Activated naive CD4-positive, alpha-beta T cell treated with anti-CD3 and anti-CD28 coated beads, Interleukin-2, amount 50 U/mL, for 24 hours (primary cell): Measurements from ENCODE around the gene ECSCR.

Source experiments
- H3K27ac Mint-ChIP-seq: one replicate; pipeline ENCODE4 v1.8.0; 2021; ENCODE audit warnings: mild to moderate bottlenecking, mixed read lengths
- H3K27me3 Mint-ChIP-seq: one replicate; pipeline ENCODE4 v1.8.0; 2021; ENCODE audit warnings: mixed read lengths
- H3K36me3 Mint-ChIP-seq: one replicate; pipeline ENCODE4 v1.8.0; 2021; ENCODE audit warnings: mixed read lengths
- H3K4me1 Mint-ChIP-seq: one replicate; pipeline ENCODE4 v1.8.0; 2021; ENCODE audit warnings: mixed read lengths
- H3K4me3 Mint-ChIP-seq: one replicate; pipeline ENCODE4 v1.8.0; 2021; ENCODE audit warnings: mild to moderate bottlenecking, mixed read lengths
- H3K9me3 Mint-ChIP-seq: one replicate; pipeline ENCODE4 v1.8.0; 2021; ENCODE audit warnings: mixed read lengths

The ECSCR gene

GRCh38 chr5:139438707-139439012 is 23.9 kb downstream of the ECSCR start:
- Mint-ChIP-seq H3K4me1 (peaks cover 32% of the 10 kb centered on the region), H3K4me3 (peak overlapping the region; percentile 98), H3K36me3 (peaks cover 3% of the 10 kb centered on the region), H3K27ac (peak overlapping the region; percentile 53), H3K9me3 (no peaks in the 10 kb centered on the region), H3K27me3 (no peaks in the 10 kb centered on the region)

DNA sequence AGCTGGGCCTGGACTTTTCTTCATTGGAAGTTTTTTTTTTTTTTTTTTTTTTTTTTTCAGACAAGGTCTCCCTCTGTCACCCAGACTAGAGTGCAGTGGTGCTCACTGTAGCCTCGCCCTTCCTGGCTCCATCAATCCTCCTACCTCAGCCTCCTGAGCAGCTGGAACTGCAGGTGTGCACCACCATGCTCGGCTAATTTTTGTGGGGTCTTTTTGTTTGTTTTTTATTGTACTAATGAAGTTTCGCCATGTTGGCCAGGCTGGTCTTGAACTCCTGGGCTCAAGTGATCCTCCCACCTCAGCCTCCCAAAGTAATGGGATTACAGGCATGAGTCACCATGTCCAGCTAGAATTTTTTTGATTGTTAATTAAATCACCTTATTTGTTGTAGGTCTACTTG is 26.9 kb downstream of the ECSCR start:
- H3K36me3 Mint-ChIP-seq, result peaks cover 3% of the 10 kb centered on the region
- H3K4me1 Mint-ChIP-seq, result peaks cover 24% of the 10 kb centered on the region
- H3K4me3 Mint-ChIP-seq, result no peak overlapping the region
- no peak overlapping the region for H3K27ac Mint-ChIP-seq
- no peaks in the 10 kb centered on the region for H3K27me3 Mint-ChIP-seq
- no peaks in the 10 kb centered on the region for H3K9me3 Mint-ChIP-seq

DNA sequence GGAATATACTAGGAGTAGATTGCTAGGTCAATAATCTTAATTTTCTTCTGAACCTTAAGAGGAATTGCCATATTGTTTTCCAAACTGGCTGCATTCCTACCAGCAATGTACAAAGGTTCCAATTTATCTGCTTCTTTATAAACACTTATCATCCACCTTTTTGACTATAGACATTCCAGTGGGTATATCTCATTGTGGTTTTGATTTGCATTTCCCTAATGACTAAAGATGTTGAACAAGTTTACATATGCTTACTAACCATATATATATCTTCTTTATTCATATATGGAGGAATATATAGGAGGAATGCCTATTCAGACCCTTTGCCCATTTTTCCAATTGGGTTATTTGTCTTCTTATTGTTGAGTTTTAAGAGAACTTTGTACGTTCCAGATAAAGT is 30.8 kb downstream of the ECSCR start:
- no peaks in the 10 kb centered on the region for H3K27me3 Mint-ChIP-seq
- H3K36me3 Mint-ChIP-seq, result peaks cover 3% of the 10 kb centered on the region
- H3K4me3 Mint-ChIP-seq, result no peak overlapping the region
- no peaks in the 10 kb centered on the region for H3K9me3 Mint-ChIP-seq
- H3K27ac Mint-ChIP-seq, result no peak overlapping the region
- H3K4me1 Mint-ChIP-seq, result peaks cover 17% of the 10 kb centered on the region

DNA sequence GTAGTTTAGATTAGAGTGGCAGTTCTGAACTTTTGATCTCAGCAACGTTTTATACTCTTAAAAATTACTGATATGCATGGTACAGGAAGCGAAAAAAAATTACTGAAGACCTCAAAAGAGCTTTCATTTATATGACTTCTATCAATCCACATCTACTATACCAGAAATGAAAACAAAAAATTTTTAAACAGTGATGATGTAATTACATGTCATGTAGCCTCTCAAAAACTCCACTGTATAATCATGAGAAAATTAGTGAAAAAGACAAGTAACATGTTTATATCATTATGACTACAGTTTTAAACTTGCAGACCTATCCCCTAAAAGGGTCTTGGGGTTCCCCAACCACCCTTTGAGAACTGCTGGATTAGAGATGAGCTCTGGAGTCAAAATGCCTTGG is 32.5 kb downstream of the ECSCR start:
- H3K4me3 Mint-ChIP-seq, result peak overlapping the region; percentile 1
- H3K36me3 Mint-ChIP-seq, result peaks cover 3% of the 10 kb centered on the region
- H3K27me3 Mint-ChIP-seq, result no peaks in the 10 kb centered on the region
- H3K9me3 Mint-ChIP-seq, result no peaks in the 10 kb centered on the region
- H3K4me1 Mint-ChIP-seq, result peaks cover 17% of the 10 kb centered on the region
- H3K27ac Mint-ChIP-seq, result peak overlapping the region; percentile 55

- no peak overlapping the region for H3K27ac Mint-ChIP-seq
- H3K4me3 Mint-ChIP-seq, result no peak overlapping the region
- peaks cover 22% of the 10 kb centered on the region for H3K4me1 Mint-ChIP-seq
- no peaks in the 10 kb centered on the region for H3K27me3 Mint-ChIP-seq
- H3K9me3 Mint-ChIP-seq, result no peaks in the 10 kb centered on the region
- peaks cover 7% of the 10 kb centered on the region for H3K36me3 Mint-ChIP-seq
These were observed 36.2 kb downstream of the ECSCR start for GRCh38 chr5:139426203-139426885.

DNA sequence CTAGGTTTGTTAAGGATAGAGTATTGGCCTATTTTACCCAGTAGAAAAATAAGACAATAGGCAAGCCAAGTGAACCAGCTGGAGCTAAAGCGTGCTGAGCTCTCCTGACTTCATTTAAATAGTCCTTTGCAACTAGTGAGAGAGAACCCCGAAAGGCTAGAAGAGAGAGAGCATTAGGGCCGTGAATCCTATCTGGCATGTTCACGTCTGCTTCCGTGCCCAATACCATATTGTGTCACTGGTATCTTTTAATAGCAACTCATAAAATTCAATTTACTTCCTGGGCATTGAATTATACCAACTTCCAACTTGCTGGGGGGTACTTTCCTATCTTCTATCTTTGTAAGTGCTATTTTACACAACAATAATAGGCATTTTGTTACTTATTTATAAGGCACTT is 37.0 kb downstream of the ECSCR start:
- Mint-ChIP-seq H3K4me1 (peaks cover 16% of the 10 kb centered on the region), H3K36me3 (peaks cover 7% of the 10 kb centered on the region), H3K4me3 (no peak overlapping the region), H3K27me3 (no peaks in the 10 kb centered on the region), H3K27ac (no peak overlapping the region), H3K9me3 (no peaks in the 10 kb centered on the region)

- Mint-ChIP-seq H3K4me1 (peaks cover 7% of the 10 kb centered on the region), H3K9me3 (no peaks in the 10 kb centered on the region), H3K27me3 (no peaks in the 10 kb centered on the region), H3K4me3 (no peak overlapping the region), H3K27ac (no peak overlapping the region), H3K36me3 (peaks cover 7% of the 10 kb centered on the region)
These were observed 40.1 kb downstream of the ECSCR start for GRCh38 chr5:139422307-139422893.

GRCh38 chr5:139419226-139420192 is 43.0 kb downstream of the ECSCR start:
- Mint-ChIP-seq H3K9me3 (no peaks in the 10 kb centered on the region), H3K27me3 (no peaks in the 10 kb centered on the region), H3K4me3 (no peak overlapping the region), H3K4me1 (peaks cover 28% of the 10 kb centered on the region), H3K36me3 (peaks cover 5% of the 10 kb centered on the region), H3K27ac (no peak overlapping the region)

- H3K36me3 Mint-ChIP-seq, result peaks cover 5% of the 10 kb centered on the region
- no peaks in the 10 kb centered on the region for H3K9me3 Mint-ChIP-seq
- no peaks in the 10 kb centered on the region for H3K27me3 Mint-ChIP-seq
- H3K4me1 Mint-ChIP-seq, result peaks cover 36% of the 10 kb centered on the region
- H3K4me3 Mint-ChIP-seq, result no peak overlapping the region
- no peak overlapping the region for H3K27ac Mint-ChIP-seq
These were observed 43.8 kb downstream of the ECSCR start for GRCh38 chr5:139418793-139419192.

- Mint-ChIP-seq H3K36me3 (peaks cover under 1% of the 10 kb centered on the region), H3K4me3 (no peak overlapping the region), H3K27me3 (no peaks in the 10 kb centered on the region), H3K4me1 (peaks cover 37% of the 10 kb centered on the region), H3K9me3 (no peaks in the 10 kb centered on the region), H3K27ac (no peak overlapping the region)
These were observed 45.3 kb downstream of the ECSCR start for GRCh38 chr5:139417214-139417613.

- Mint-ChIP-seq H3K27me3 (no peaks in the 10 kb centered on the region), H3K36me3 (no peaks in the 10 kb centered on the region)
These were observed 45.9 kb downstream of the ECSCR start for GRCh38 chr5:139416651-139417050.

DNA sequence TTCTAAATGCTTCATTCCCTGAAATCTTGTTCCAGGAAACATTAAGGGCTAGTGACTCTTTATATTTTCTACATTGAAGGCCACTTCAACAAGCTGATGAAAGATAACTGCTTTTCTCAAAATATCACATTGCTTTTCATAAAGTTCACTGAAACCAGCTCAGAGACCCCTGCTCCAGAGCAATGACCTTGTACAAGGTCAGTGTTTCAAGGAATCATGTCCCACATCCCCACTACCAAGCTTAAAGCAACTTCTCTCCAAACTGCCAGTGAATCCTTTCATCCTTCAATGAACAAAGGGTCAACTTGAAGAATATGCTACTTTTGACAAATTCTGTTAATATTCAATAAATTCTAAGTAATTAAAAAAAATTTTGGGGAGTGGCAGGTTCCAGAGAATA is 46.7 kb downstream of the ECSCR start:
- Mint-ChIP-seq H3K4me1 (peaks cover 34% of the 10 kb centered on the region), H3K27me3 (no peaks in the 10 kb centered on the region), H3K9me3 (no peaks in the 10 kb centered on the region), H3K27ac (peak overlapping the region; percentile 77), H3K36me3 (no peaks in the 10 kb centered on the region), H3K4me3 (peak overlapping the region; percentile 51)

More at GRCh38 chr5:139416651-139417050, 45.9 kb downstream of the ECSCR start:
- Mint-ChIP-seq H3K9me3 (no peaks in the 10 kb centered on the region), H3K4me1 (peaks cover 34% of the 10 kb centered on the region), H3K4me3 (no peak overlapping the region), H3K27ac (peak overlapping the region; percentile 61)

DNA sequence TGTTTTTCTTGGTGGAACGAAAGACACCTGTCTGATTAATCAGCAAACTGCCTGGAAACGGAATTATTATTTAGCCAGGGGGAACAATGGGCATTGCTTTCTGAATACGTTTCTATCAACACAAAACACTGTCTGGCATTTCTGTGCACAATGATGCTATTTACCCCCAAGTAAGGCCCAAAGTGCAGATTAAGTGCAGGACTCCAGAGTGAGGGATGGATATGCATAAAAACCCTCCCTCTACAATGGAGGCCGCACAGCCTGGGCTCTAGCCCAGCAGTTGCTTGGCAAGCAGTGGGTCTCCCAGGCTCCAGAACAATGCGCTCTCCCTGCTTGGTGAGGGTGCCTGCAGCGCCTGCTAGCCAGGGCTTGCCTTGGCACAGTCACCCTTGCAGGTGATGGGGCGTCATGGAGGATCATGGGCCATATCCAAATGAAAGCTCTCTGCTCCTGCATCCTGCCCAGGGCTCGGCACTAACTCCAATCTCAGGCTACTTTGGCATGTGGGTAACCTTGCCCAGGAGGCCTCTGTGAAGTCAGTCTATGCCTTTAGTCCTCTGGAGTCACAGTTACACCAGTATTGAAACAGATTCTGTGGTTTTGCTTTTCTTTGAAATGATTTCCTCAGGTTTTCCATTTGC is 47.2 kb downstream of the ECSCR start:
- Mint-ChIP-seq H3K27me3 (no peaks in the 10 kb centered on the region), H3K36me3 (no peaks in the 10 kb centered on the region), H3K27ac (peak overlapping the region; percentile 79), H3K4me3 (peak overlapping the region; percentile 66), H3K4me1 (peaks cover 34% of the 10 kb centered on the region), H3K9me3 (no peaks in the 10 kb centered on the region)

DNA sequence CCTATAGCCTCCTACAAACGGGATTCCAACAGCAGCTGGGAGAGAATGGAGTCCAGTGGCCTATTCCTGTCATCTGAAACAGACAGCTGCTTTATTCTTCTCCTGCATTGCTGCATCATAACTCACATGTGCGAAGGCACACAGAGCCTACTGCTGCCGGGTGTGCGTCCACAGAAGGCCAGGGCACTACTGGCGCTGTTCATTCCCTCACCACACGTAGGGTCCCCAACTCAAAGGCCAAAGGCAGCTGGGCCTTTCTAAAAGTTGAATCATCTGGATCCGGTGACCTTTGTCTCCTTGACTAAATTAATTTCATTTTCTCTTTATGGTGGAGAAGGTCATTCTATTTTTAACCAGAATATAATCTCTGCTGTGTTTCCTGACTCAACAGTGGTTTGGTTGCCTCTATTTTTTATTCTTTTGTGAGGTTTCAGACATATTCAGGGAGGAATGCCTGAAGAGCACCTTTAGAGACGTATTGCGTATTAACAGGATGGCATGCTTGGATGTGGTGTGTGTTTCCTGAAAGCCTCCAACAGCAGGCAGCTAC is 47.9 kb downstream of the ECSCR start:
- H3K4me3 Mint-ChIP-seq, result peak overlapping the region; percentile 66
- H3K27ac Mint-ChIP-seq, result peak overlapping the region; percentile 79
- H3K27me3 Mint-ChIP-seq, result no peaks in the 10 kb centered on the region
- H3K4me1 Mint-ChIP-seq, result peaks cover 34% of the 10 kb centered on the region
- H3K36me3 Mint-ChIP-seq, result no peaks in the 10 kb centered on the region
- no peaks in the 10 kb centered on the region for H3K9me3 Mint-ChIP-seq

GRCh38 chr5:139413963-139414362 is 48.6 kb downstream of the ECSCR start:
- H3K4me1 Mint-ChIP-seq, result peaks cover 34% of the 10 kb centered on the region
- peak overlapping the region; percentile 37 for H3K27ac Mint-ChIP-seq
- H3K36me3 Mint-ChIP-seq, result no peaks in the 10 kb centered on the region
- H3K4me3 Mint-ChIP-seq, result peak overlapping the region; percentile 23
- H3K27me3 Mint-ChIP-seq, result no peaks in the 10 kb centered on the region
- H3K9me3 Mint-ChIP-seq, result no peaks in the 10 kb centered on the region
